HS-27A (cell line): ENCODE measurements around the gene MAPK8IP1.
A peak's percentile ranks its signal among the peaks of the same experiment; 100 is the strongest.
"Not testable (repeated sequence)": the region's sequence is repeated elsewhere in the genome, so short reads cannot be mapped to it uniquely, and the experiment has no call there.

Source experiments
- DNase-seq: peaks from one replicate; pipeline ENCODE4 v3.0.0-alpha.2; 2012; ENCODE audit warnings: low read depth, missing footprints

Gene MAPK8IP1

DNA sequence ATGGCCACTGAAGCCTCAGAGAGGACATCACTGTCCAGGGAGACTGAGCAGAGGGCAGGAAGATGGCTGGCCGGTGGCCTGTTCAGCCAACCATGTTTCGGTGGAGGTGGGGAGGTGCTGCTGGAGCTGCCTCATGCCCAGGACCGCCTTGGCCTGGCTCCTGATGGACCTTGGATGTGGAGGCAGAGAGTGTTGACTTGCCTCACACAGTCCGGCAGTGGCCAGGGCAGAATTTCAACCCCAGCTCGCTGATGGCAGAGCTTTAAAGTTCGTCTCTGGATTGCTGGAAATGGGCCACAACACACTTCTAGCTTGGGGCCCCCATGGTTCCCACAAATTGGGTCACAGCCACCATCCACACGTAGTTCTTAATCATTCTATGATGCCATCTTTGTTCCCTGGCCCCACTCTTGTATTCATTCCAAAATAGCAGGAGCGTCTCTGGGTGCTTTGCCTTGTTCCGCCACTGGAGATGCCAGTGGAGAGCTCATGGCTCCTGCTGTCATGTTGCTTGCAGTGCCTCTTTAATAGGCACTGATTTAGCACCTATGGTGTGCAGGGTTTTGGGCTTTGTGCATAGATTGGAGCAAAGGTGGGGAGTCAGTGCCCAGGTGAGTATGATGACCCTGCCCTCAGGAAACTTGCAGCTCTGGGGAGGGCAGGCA is 5.6 kb downstream of the MAPK8IP1 start:
- DNase-seq: no peak

- no peak for DNase-seq
Observed at GRCh38 chr11:45892856-45893255, 7.4 kb downstream of the MAPK8IP1 start.

- no peak for DNase-seq
Observed at GRCh38 chr11:45894555-45895247, 9.2 kb downstream of the MAPK8IP1 start.

DNA sequence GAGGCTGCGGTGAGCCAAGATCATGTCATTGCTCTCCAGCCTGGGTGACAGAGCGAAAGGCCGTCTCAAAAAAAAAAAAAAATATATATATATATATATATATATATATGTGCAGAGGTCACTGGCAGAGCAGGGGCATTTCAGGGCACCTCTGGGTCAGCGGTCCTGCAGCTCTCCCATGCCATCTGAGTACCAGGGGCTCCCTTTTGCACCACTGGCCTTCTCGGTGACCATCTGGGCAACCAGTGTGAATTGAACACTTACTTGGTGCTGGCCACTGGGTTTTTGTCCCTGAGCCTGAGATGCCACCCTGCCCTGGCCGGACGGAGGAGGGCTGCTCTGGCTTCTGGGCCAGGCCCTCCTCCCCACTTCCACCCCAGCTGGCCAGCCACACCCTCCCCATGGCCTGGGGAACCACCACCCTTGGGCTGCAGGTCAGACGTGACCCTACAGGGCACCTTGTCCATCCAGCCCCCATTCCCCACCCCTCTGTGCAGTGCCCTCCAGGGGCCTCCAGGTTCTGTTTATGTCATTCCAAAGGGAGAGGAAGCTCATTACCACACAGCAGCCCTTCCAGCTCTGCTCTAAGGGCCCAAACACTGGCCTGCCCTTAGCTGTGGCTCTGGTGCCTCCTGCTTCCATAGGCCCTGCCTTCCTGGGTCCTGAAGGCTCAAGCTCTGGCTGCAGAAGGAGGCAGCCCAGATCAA is 10.3 kb downstream of the MAPK8IP1 start:
- no peak for DNase-seq

DNA sequence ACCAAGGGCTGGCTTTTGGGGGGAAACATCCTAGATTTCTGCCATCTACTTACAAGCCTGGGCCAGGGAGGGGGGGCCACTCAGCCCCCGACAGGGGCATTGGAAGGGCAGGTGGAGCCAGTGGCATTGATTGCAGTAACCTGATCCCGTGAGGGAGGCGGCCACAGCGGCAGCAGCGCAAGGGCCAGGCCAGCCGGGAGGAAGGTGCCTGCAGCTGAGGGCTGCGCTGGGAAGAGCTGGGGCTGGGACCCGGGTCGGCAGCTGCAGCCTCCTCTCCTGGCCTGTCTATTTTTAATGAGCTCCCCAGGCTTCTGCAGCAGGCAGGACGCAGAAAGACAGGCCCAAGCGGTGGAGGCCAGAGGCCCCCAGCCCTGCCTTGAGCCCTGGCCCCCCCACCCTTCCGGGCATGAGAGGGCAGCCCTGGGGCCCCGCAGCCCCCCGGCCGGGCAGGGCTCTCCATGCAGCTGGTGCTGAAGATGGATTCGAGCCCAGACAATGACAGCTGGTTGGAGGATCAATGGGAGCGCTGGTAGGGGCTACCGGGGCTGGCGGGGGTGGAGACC is 11.1 kb downstream of the MAPK8IP1 start:
- no peak for DNase-seq

GRCh38 chr11:45897556-45897955 is 12.1 kb downstream of the MAPK8IP1 start:
- no peak for DNase-seq

DNA sequence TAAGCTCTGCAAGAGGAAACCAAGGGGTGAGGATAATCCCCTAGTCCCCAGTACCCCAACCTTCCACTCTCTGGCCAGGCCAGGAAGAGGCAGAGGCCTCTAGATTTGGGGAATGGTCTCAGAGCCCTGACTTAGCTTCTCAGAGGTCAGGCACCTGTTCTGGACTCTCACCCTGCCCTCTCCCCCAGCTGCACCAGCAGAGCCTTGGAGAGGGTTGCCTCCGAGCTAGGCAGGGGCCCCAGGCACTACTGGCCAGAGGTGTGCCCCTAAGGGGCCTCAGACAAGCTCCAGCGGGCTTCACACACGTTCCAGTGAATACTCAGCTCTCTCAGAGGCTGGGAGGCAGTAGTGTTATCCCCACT is 13.6 kb downstream of the MAPK8IP1 start:
- no peak for DNase-seq

DNA sequence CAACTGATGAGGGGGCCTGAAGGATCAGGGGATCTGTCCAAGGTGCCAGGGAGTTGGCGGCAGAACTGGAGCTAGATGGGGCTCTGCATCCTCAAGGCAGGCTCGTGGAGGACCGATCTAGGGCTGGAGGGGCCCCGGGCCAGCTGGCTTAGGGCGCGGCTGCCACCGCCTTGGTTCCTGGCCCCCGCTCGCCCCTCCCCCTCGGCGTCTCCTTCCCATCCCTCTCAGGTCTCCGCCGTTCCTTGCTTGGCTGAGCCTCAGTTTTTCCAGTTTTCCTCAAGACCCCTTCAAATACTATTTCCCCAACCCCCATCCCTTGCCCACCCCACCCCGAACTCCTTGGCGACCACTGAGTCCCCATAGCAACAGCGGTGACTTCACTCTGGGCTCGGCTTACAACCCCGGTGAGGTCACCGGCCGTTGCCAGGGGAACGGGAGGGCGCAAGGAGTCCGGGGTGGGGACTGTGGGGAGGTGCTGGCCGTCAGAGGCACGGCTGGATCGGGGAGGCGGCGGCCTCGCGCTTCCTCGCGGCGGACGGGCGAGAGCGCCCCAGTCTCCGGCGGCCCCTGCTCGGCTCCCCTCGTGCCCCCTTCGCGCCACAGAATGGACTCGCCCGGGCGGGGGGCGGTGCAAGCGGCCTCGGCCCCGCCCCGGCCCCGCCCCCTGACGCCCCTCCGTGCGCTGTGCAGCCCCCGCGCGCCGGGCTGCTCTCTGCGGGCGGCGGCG is 14.2 kb downstream of the MAPK8IP1 start:
- DNase-seq: peak; percentile 31

GRCh38 chr11:45900175-45900800 is 14.8 kb downstream of the MAPK8IP1 start:
- not testable (repeated sequence) for DNase-seq

- no peak for DNase-seq
Observed at GRCh38 chr11:45900916-45901617, 15.6 kb downstream of the MAPK8IP1 start.

- no peak for DNase-seq
Observed at GRCh38 chr11:45901626-45902025, 16.2 kb downstream of the MAPK8IP1 start.

- DNase-seq: no peak
Observed at GRCh38 chr11:45902452-45903380, 17.3 kb downstream of the MAPK8IP1 start.

DNA sequence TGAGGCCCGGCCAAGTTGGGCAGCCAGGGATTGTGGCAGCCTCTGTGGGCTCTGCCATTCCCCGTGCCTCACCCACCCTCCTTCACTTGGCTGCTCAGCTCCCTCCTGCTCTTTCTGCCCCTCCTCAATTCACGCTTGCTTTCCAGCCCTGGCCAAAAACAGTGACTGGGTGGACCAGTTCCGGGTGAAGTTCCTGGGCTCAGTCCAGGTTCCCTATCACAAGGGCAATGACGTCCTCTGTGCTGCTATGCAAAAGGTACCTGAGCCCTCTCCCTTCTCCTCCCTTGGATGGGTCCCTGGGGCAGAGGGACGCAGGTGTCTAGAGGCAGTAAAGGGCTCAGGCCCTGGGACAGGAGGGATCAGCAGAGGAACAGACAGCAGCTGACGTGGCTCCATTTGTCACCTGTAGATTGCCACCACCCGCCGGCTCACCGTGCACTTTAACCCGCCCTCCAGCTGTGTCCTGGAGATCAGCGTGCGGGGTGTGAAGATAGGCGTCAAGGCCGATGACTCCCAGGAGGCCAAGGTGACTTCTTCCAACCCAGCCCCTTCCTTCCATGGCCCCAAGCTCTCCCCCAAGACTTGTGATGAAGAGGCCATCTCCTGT is 19.0 kb downstream of the MAPK8IP1 start:
- DNase-seq: no peak

DNA sequence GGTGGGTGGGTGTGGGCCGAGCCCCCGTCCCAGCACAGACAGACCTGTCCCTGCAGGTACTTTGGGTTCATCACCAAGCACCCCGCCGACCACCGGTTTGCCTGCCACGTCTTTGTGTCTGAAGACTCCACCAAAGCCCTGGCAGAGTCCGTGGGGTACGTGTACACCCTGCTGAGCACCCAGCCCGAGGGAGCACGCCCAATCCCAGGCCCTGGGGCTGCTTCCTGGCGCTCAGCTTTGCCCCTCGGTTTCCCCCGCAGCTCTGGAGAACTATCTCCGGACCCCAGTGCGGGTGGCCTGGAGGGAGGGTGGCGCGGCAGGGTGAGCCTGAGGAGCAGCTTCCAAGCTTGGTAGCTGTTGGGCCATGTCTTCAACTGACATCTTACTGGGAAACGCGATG is 19.6 kb downstream of the MAPK8IP1 start:
- no peak for DNase-seq

DNA sequence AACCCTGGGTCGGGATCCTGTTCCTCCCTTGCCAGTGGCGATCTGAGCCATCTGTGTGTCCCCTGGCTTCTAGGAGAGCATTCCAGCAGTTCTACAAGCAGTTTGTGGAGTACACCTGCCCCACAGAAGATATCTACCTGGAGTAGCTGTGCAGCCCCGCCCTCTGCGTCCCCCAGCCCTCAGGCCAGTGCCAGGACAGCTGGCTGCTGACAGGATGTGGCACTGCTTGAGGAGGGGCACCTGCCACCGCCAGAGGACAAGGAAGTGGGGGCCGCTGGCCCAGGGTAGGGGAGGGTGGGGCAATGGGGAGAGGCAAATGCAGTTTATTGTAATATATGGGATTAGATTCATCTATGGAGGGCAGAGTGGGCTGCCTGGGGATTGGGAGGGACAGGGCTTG is 20.1 kb downstream of the MAPK8IP1 start:
- DNase-seq: not testable (repeated sequence)

- DNase-seq: no peak
Observed at GRCh38 chr11:45906096-45906682, 20.7 kb downstream of the MAPK8IP1 start.

DNA sequence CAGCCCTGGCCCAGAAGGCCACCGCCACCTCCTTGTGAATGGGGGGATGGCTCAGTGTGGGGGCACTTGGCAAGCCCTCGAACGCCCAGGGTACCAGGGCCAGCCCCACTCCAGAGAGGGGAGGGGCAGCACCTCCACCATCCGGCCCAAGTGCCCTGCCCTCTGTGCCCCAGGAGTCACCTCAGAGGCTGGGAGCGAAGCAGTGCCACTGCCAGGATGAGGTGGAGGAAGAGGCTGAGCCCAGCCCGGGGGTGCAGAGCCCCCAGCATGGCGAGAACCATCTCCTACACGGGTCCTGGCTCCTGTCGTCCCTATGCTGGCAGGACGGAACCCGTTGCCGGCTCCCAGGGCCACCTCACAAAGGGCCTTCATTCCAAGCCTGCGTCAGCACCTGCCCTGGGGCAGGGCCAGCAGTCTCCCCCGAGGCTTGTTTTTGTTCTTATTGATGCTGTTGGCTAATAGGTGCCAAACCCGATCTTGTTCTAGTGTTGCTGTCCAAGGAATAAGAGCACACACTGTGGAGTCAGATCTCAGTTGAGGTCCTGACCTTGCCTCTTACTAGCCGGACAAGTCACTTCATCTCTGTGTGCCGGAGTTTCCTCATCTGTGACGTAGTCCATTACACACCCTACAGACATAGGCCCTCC is 21.6 kb downstream of the MAPK8IP1 start, which contains the start of gene FREY1:
TSS of gene FREY1 (minus strand) at position 307 of the 647 bp plus-strand sequence. CDS start at position 281, 26 bp downstream.
- no peak for DNase-seq

DNA sequence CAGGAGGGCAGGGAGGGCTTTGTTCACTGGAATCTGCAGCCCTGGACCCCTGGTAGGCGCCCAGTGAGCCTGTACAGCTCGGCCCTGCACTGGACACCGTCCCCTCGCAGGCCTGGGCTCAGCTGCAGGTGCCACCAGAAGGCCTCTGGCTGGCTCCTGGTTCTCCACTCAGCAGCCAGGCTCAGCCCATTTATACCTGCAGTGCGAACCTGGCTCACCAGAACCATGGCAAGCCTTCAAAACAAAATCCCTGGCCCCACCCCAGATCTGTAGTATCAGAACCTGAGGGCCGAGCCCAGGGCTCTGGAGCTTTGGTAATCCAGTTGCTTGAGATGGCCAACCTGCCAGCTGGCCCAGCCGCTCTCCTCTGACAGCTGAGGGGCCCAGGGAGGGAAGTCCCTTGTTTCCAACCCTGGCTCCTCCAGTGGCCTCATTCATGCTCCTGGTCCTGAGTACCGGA is 22.5 kb downstream of the MAPK8IP1 start:
- no peak for DNase-seq
